Measurements from ENCODE around the gene HILPDA. TPM values are rescaled to one million over a fixed set of nuclear protein-coding genes. Genes with fewer than 3 reads are reported as not detected.
A peak's percentile ranks its signal among the peaks of the same experiment; 100 is the strongest.

The HILPDA gene
- total and polyA plus RNA-seq, 9 of the 15 experiments (the other 6 are each of a cell fraction or from before 2014, with no cell fraction given), result 8.3 to 71.8 (median 23.5) TPM

DNA sequence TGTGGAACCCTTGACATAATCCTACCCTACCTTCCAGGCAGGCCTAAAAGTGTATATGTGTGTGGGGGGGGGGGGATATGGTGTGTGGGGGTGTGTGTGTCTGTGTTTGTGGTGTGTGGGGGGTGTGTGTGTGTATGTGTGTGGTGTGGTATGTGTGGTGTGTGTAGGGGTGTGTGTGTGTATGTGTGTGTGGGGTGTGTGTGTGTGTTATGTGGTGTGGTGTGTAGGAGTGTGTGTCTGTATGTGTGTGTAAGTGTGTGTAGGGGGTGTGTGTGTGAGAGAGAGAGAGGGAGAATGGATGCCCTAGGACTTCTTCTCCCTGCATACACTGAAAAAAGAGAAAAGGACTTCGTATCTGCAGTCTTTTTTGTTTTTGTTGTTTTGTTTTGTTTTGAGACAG lies 33.6 kb upstream of the HILPDA start (continued):
- TF ChIP-seq LARP7 (IDR thresholded peaks at IDR 0.05) (0 out of 2 replicates have a peak, but pooled peaks have one; percentile 23), OTX1 (CRISPR knock-in tag; IDR thresholded peaks at IDR 0.05) (peak; percentile 84; the same call in 1 of the 2 replicates), KDM4B (IDR thresholded peaks at IDR 0.05; ENCODE audit: borderline replicate concordance in 2 of 2, low read depth in 1 of 2) (no peak), ZNF263 (CRISPR knock-in tag; IDR thresholded peaks at IDR 0.05; ENCODE audit: borderline replicate concordance) (no peak), MCM3 (IDR thresholded peaks at IDR 0.05) (peak; percentile 72; the same call in 1 of the 2 replicates), ELF4 (CRISPR knock-in tag; IDR thresholded peaks at IDR 0.05) (peak; percentile 71; the same call in 1 of the 2 replicates)
- TF ChIP-seq, protein P1, sequence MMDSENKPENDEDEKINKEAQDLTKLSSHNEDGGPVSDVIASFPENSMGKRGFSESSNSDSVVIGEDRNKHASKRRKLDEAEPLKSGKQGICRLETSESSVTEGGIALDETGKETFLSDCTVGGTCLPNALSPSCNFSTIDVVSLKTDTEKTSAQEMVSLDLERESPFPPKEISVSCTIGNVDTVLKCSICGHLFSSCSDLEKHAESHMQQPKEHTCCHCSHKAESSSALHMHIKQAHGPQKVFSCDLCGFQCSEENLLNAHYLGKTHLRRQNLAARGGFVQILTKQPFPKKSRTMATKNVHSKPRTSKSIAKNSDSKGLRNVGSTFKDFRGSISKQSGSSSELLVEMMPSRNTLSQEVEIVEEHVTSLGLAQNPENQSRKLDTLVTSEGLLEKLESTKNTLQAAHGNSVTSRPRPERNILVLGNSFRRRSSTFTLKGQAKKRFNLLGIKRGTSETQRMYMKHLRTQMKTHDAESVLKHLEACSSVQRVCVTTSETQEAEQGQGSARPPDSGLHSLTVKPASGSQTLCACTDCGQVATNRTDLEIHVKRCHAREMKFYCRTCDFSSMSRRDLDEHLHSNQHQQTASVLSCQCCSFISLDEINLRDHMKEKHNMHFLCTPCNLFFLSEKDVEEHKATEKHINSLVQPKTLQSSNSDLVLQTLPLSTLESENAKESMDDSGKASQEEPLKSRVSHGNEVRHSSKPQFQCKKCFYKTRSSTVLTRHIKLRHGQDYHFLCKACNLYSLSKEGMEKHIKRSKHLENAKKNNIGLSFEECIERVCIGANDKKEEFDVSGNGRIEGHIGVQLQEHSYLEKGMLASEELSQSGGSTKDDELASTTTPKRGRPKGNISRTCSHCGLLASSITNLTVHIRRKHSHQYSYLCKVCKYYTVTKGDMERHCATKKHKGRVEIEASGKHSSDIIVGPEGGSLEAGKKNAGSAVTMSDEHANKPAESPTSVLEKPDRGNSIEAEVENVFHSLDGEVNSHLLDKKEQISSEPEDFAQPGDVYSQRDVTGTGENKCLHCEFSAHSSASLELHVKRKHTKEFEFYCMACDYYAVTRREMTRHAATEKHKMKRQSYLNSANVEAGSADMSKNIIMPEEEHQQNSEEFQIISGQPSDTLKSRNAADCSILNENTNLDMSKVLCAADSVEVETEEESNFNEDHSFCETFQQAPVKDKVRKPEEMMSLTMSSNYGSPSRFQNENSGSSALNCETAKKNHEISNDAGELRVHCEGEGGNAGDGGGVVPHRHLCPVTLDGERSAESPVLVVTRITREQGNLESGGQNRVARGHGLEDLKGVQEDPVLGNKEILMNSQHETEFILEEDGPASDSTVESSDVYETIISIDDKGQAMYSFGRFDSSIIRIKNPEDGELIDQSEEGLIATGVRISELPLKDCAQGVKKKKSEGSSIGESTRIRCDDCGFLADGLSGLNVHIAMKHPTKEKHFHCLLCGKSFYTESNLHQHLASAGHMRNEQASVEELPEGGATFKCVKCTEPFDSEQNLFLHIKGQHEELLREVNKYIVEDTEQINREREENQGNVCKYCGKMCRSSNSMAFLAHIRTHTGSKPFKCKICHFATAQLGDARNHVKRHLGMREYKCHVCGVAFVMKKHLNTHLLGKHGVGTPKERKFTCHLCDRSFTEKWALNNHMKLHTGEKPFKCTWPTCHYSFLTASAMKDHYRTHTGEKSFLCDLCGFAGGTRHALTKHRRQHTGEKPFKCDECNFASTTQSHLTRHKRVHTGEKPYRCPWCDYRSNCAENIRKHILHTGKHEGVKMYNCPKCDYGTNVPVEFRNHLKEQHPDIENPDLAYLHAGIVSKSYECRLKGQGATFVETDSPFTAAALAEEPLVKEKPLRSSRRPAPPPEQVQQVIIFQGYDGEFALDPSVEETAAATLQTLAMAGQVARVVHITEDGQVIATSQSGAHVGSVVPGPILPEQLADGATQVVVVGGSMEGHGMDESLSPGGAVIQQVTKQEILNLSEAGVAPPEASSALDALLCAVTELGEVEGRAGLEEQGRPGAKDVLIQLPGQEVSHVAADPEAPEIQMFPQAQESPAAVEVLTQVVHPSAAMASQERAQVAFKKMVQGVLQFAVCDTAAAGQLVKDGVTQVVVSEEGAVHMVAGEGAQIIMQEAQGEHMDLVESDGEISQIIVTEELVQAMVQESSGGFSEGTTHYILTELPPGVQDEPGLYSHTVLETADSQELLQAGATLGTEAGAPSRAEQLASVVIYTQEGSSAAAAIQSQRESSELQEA (IDR thresholded peaks at IDR 0.05; ENCODE audit: low read depth), result no peak
- TF ChIP-seq, protein P2, sequence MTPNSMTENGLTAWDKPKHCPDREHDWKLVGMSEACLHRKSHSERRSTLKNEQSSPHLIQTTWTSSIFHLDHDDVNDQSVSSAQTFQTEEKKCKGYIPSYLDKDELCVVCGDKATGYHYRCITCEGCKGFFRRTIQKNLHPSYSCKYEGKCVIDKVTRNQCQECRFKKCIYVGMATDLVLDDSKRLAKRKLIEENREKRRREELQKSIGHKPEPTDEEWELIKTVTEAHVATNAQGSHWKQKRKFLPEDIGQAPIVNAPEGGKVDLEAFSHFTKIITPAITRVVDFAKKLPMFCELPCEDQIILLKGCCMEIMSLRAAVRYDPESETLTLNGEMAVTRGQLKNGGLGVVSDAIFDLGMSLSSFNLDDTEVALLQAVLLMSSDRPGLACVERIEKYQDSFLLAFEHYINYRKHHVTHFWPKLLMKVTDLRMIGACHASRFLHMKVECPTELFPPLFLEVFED (CRISPR knock-in tag; conservative IDR thresholded peaks at IDR 0.05), result peak; percentile 81

All from K562 (cell line).